Measurements from ENCODE around the gene STAT4.

STAT4 gene

DNA sequence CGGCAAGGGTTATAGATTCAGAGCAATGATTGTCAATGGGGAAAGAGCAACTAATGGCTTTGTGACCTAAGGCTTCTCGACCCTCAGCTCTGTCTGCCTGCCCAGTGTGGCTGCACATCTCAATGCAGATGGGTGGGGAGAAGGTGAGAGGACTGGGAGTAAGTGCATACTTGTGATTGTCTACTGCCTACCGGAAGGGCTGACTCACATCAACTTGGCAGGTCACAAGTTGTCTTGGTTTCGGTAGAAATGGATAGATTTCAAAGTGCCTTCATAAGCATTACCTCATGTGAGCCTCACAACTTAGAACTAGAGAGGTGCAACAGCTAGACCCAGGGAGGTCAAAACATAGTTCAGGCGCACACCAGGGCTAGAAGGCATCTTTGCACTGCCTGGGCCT, 166.2 kb downstream of the STAT4 start:
- no peak overlapping the region for H3K4me3 ChIP-seq (ENCODE audit: insufficient read depth, low read length, poor library complexity, severe bottlenecking)
- H3K27me3 ChIP-seq (ENCODE audit: low read length) = no peaks in the 10 kb centered on the region
- H3K36me3 ChIP-seq (ENCODE audit: low read length) = 0 out of 2 replicates have a peak, but pooled peaks cover 4% of the 10 kb centered on the region
- H3K9ac ChIP-seq (ENCODE audit: low read length) = no peak overlapping the region
- H3K9me2 ChIP-seq (replicated peaks; ENCODE audit: insufficient read depth, low read length) = no peaks in the 10 kb centered on the region
- H2AFZ ChIP-seq (ENCODE audit: low read depth, low read length, severe bottlenecking) = no peak overlapping the region
- H3K9me3 ChIP-seq (ENCODE audit: insufficient read depth, low read length) = no peaks in the 10 kb centered on the region
- no peaks in the 10 kb centered on the region for H4K20me1 ChIP-seq (ENCODE audit: low read depth, low read length)
- H3K27ac ChIP-seq (ENCODE audit: low read depth, low read length) = no peak overlapping the region
- TF ChIP-seq EZH2phosphoT487 (conservative IDR thresholded peaks at IDR 0.05; ENCODE audit: low read length) = no peak
- TF ChIP-seq, protein P1, sequence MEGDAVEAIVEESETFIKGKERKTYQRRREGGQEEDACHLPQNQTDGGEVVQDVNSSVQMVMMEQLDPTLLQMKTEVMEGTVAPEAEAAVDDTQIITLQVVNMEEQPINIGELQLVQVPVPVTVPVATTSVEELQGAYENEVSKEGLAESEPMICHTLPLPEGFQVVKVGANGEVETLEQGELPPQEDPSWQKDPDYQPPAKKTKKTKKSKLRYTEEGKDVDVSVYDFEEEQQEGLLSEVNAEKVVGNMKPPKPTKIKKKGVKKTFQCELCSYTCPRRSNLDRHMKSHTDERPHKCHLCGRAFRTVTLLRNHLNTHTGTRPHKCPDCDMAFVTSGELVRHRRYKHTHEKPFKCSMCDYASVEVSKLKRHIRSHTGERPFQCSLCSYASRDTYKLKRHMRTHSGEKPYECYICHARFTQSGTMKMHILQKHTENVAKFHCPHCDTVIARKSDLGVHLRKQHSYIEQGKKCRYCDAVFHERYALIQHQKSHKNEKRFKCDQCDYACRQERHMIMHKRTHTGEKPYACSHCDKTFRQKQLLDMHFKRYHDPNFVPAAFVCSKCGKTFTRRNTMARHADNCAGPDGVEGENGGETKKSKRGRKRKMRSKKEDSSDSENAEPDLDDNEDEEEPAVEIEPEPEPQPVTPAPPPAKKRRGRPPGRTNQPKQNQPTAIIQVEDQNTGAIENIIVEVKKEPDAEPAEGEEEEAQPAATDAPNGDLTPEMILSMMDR (IDR thresholded peaks at IDR 0.05; ENCODE audit: insufficient read depth, low read length, poor library complexity, severe bottlenecking) = no peak
- H3K79me2 ChIP-seq (ENCODE audit: insufficient read depth, low read length) = no peaks in the 10 kb centered on the region
- no peak overlapping the region for H3K4me2 ChIP-seq (ENCODE audit: low read depth, low read length, poor library complexity, severe bottlenecking)
- no peaks in the 10 kb centered on the region for H3F3A ChIP-seq (ENCODE audit: insufficient read depth)

DNA sequence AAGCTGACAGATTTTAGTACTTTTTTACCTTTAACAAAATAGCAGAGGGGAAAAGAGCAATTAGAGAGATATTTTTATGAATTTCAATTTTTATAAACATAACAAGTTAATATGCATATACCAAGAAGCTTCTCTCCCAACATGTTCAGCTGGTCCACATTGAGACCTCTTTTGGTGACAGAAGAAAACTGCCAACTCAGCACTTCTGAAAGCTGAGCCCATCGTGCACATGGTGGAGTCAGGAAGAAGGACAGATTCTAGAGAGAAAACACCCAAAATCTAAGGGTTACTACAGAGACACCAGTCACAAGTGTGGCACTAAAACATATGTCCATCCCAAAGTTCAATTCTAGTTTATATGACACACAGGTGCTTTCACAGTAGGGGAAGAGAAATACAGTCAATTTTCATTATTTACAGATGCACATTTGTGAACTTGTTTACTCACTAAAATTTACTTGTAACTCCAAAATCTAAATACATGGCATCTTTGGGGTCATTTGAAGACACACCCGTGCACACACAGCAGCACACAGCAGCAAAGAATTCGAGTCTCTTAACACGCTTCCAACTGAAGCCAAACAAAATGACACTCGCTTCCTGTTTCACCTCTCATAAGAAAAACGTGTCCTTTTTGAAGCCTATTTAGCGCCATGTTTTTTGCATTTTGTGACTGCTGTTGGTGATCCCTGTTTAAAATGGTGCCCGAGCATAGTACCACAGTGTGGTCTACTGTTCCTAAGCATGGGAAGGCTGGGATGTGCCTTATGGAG, 168.3 kb downstream of the STAT4 start:
- no peaks in the 10 kb centered on the region for H3F3A ChIP-seq (ENCODE audit: insufficient read depth)
- H3K9ac ChIP-seq (ENCODE audit: low read length) = no peak overlapping the region
- H3K79me2 ChIP-seq (ENCODE audit: insufficient read depth, low read length) = no peaks in the 10 kb centered on the region
- H3K36me3 ChIP-seq (ENCODE audit: low read length) = peaks cover 14% of the 10 kb centered on the region; the same call in 1 of the 2 replicates
- H3K4me2 ChIP-seq (ENCODE audit: low read depth, low read length, poor library complexity, severe bottlenecking) = no peak overlapping the region
- H3K9me2 ChIP-seq (replicated peaks; ENCODE audit: insufficient read depth, low read length) = no peaks in the 10 kb centered on the region
- no peaks in the 10 kb centered on the region for H4K20me1 ChIP-seq (ENCODE audit: low read depth, low read length)
- H3K27ac ChIP-seq (ENCODE audit: low read depth, low read length) = no peak overlapping the region
- no peak for TF ChIP-seq EZH2phosphoT487 (conservative IDR thresholded peaks at IDR 0.05; ENCODE audit: low read length)
- TF ChIP-seq, protein P1 (IDR thresholded peaks at IDR 0.05; ENCODE audit: insufficient read depth, low read length, poor library complexity, severe bottlenecking) = no peak
- no peaks in the 10 kb centered on the region for H3K9me3 ChIP-seq (ENCODE audit: insufficient read depth, low read length)
- H3K27me3 ChIP-seq (ENCODE audit: low read length) = no peaks in the 10 kb centered on the region
- no peak overlapping the region for H2AFZ ChIP-seq (ENCODE audit: low read depth, low read length, severe bottlenecking)
- no peak overlapping the region for H3K4me3 ChIP-seq (ENCODE audit: insufficient read depth, low read length, poor library complexity, severe bottlenecking)

DNA sequence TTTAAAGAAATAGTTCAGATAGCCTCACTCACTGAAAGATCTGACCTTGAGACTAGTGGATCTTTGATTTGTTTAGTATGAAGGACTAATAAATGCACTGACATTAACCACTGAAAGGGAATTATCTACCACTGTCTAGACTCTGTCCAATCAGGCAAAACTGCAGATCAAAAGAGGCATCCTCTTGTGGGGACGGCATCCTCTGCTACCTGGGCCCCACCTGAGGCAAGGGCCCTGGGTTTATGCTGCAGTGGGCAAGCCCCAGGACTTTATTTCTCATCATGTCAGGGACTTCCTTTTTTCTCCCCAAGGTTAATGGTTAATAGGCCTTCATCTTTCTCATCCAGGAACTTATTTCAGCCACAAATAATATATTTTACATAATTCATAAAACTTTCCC, 169.1 kb downstream of the STAT4 start:
- H3K9ac ChIP-seq (ENCODE audit: low read length) = no peak overlapping the region
- H3K27me3 ChIP-seq (ENCODE audit: low read length) = no peaks in the 10 kb centered on the region
- no peak overlapping the region for H3K4me3 ChIP-seq (ENCODE audit: insufficient read depth, low read length, poor library complexity, severe bottlenecking)
- H3K4me2 ChIP-seq (ENCODE audit: low read depth, low read length, poor library complexity, severe bottlenecking) = no peak overlapping the region
- peaks cover 14% of the 10 kb centered on the region; the same call in 1 of the 2 replicates for H3K36me3 ChIP-seq (ENCODE audit: low read length)
- H4K20me1 ChIP-seq (ENCODE audit: low read depth, low read length) = no peaks in the 10 kb centered on the region
- no peak overlapping the region for H2AFZ ChIP-seq (ENCODE audit: low read depth, low read length, severe bottlenecking)
- no peak overlapping the region for H3K27ac ChIP-seq (ENCODE audit: low read depth, low read length)
- no peaks in the 10 kb centered on the region for H3K9me3 ChIP-seq (ENCODE audit: insufficient read depth, low read length)
- TF ChIP-seq, protein P1 (IDR thresholded peaks at IDR 0.05; ENCODE audit: insufficient read depth, low read length, poor library complexity, severe bottlenecking) = no peak
- TF ChIP-seq EZH2phosphoT487 (conservative IDR thresholded peaks at IDR 0.05; ENCODE audit: low read length) = no peak
- H3K9me2 ChIP-seq (replicated peaks; ENCODE audit: insufficient read depth, low read length) = no peaks in the 10 kb centered on the region
- no peaks in the 10 kb centered on the region for H3F3A ChIP-seq (ENCODE audit: insufficient read depth)
- H3K79me2 ChIP-seq (ENCODE audit: insufficient read depth, low read length) = no peaks in the 10 kb centered on the region
